ENCODE data around the gene C18orf63.

DNA sequence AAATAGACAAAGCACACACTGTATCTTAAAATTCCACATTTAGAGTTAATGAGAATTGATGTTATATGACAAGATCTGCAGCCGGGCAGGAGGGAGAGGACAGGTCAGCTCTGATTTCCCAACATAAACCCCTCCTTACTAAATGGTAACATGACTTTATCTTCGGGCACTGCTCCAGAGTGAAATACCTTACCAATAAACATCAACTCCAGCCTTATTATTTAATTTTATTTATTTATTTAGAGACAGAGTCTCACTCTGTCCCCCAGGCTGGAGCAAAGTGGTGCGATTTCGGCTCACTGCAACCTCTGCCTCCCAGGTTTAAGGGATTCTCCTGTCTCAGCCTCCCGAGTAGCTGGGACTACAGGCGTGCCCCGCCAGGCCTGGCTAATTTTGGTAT, 25.6 kb upstream of the C18orf63 start:
- TF ChIP-seq, protein P1, sequence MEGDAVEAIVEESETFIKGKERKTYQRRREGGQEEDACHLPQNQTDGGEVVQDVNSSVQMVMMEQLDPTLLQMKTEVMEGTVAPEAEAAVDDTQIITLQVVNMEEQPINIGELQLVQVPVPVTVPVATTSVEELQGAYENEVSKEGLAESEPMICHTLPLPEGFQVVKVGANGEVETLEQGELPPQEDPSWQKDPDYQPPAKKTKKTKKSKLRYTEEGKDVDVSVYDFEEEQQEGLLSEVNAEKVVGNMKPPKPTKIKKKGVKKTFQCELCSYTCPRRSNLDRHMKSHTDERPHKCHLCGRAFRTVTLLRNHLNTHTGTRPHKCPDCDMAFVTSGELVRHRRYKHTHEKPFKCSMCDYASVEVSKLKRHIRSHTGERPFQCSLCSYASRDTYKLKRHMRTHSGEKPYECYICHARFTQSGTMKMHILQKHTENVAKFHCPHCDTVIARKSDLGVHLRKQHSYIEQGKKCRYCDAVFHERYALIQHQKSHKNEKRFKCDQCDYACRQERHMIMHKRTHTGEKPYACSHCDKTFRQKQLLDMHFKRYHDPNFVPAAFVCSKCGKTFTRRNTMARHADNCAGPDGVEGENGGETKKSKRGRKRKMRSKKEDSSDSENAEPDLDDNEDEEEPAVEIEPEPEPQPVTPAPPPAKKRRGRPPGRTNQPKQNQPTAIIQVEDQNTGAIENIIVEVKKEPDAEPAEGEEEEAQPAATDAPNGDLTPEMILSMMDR (IDR thresholded peaks at IDR 0.05), result no peak
- no peak for TF ChIP-seq POLR2A (IDR thresholded peaks at IDR 0.05)
